SK-N-MC (cell line): ENCODE measurements around the gene NXN.
"Not testable (repeated sequence)": the region's sequence is repeated elsewhere in the genome, so short reads cannot be mapped to it uniquely, and the experiment has no call there.

Source experiments
- EZH2 ChIP-seq: fragments of 200-600 bp; sonication (generic); IDR thresholded peaks from one replicate; pipeline ENCODE4 v1.6.1; 2017; ENCODE audit warnings: antibody characterized with exemption
- FOXP2 ChIP-seq: optimal IDR thresholded peaks from 2 replicates; pipeline ENCODE3; 2011; ENCODE audit warnings: mild to moderate bottlenecking, moderate library complexity; ENCODE audit not compliant: insufficient read depth; ENCODE audit errors: extremely low read length, control extremely low read depth
- POLR2AphosphoS5 ChIP-seq: IDR thresholded peaks from 2 replicates; pipeline ENCODE4 v1.6.1; 2012; ENCODE audit warnings: mild to moderate bottlenecking, low read depth, low read length, borderline replicate concordance

GRCh38 chr17:971861-972260 is 7.7 kb downstream of the NXN start:
- TF ChIP-seq POLR2AphosphoS5, EZH2, FOXP2: not testable (repeated sequence)
